HEK293 (cell line): ENCODE results near the gene SMPD4.
"Not testable (repeated sequence)": the region's sequence is repeated elsewhere in the genome, so short reads cannot be mapped to it uniquely, and the experiment has no call there.

Experiments used
- CTCF ChIA-PET: fragments of 350-600 bp; formaldehyde crosslinking; extraction: SDS; loops from one replicate; lab custom pipeline; 2021; ENCODE audit warnings: antibody characterized with exemption; lab: Yijun Ruan, JAX
- POLR2A ChIA-PET: fragments of 300-600 bp; formaldehyde crosslinking; extraction: SDS; loops from one replicate; lab custom pipeline; 2020; ENCODE audit warnings: antibody characterized with exemption, inconsistent platforms; lab: Yijun Ruan, JAX
- H3K27ac ChIP-seq: fragments of 200-500 bp; sonication (Bioruptor generic); 2 replicates; pipeline ENCODE4 v1.5.1; 2014; ENCODE audit warnings: low read depth, low read length, control low read depth, inconsistent platforms; ENCODE audit errors: extremely low read depth
- H3K36me3 ChIP-seq, 2 experiments: fragments of 200-500 bp in 1 of 2; sonication (Bioruptor generic) in 1 of 2; 1 replicate in 1 of 2; 2 replicates in 1 of 2; pipeline ENCODE4 v1.5.1; 2014 to 2017; ENCODE audit warnings: inconsistent platforms in 2 of 2, low read length in 2 of 2; ENCODE audit not compliant: control insufficient read depth in 2 of 2, insufficient read depth in 1 of 2
- H3K4me1 ChIP-seq: fragments of 200-500 bp; sonication (Bioruptor generic); 2 replicates; pipeline ENCODE4 v1.5.1; 2014; ENCODE audit warnings: mild to moderate bottlenecking, low read length, inconsistent platforms; ENCODE audit not compliant: control insufficient read depth, insufficient read depth
- H3K4me3 ChIP-seq: 2 replicates; pipeline ENCODE4 v1.5.1; 2011; ENCODE audit warnings: low read depth, mild to moderate bottlenecking, control low read depth, low read length, moderate library complexity
- H3K9me3 ChIP-seq: fragments of 200-500 bp; sonication (Bioruptor generic); 2 replicates; pipeline ENCODE4 v1.5.1; 2014; ENCODE audit warnings: low read depth, low read length, inconsistent platforms; ENCODE audit not compliant: control insufficient read depth, insufficient read depth
- GLIS2 ChIP-seq: fragments of 450-650 bp; formaldehyde crosslinking; IDR thresholded peaks from 2 replicates; pipeline ENCODE4 v1.5.1; 2016; ENCODE audit warnings: missing biosample characterization, missing genetic modification characterization
- PRDM1 ChIP-seq: fragments of 450-650 bp; formaldehyde crosslinking; IDR thresholded peaks from 2 replicates; pipeline ENCODE4; 2016; ENCODE audit warnings: missing biosample characterization, missing genetic modification characterization
- SETDB1 ChIP-seq: IDR thresholded peaks from one replicate; pipeline ENCODE4 v1.6.1; 2017; ENCODE audit warnings: mild to moderate bottlenecking, low read length, moderate library complexity, mixed read lengths; ENCODE audit not compliant: insufficient read length
- ZBTB1 ChIP-seq: fragments of 450-650 bp; formaldehyde crosslinking; IDR thresholded peaks from 2 replicates; pipeline ENCODE4 v1.5.1; 2016; ENCODE audit warnings: missing biosample characterization, missing genetic modification characterization
- ZNF121 ChIP-seq: fragments of 450-650 bp; formaldehyde crosslinking; IDR thresholded peaks from 2 replicates; pipeline ENCODE4 v1.5.1; 2016; ENCODE audit warnings: missing biosample characterization, missing genetic modification characterization
- ZNF146 ChIP-seq: fragments of 450-650 bp; formaldehyde crosslinking; IDR thresholded peaks from 2 replicates; pipeline ENCODE4 v1.5.1; 2016; ENCODE audit warnings: missing biosample characterization, missing genetic modification characterization
- ZNF18 ChIP-seq: fragments of 450-650 bp; formaldehyde crosslinking; IDR thresholded peaks from 2 replicates; pipeline ENCODE4 v1.5.1; 2016; ENCODE audit warnings: missing biosample characterization, missing genetic modification characterization
- ZNF202 ChIP-seq: fragments of 450-650 bp; formaldehyde crosslinking; IDR thresholded peaks from 2 replicates; pipeline ENCODE4 v1.5.1; 2016; ENCODE audit warnings: missing biosample characterization, missing genetic modification characterization, borderline replicate concordance

SMPD4 gene

GRCh38 chr2:130180404-130181324, 738 bp downstream of the SMPD4 start:
- peak overlapping the region; percentile 93 for H3K4me3 ChIP-seq
- not testable (repeated sequence) for H3K4me1 ChIP-seq, H3K9me3 ChIP-seq
- H3K27ac ChIP-seq = peak overlapping the region; percentile 79
- ChIA-PET POLR2A (interaction anchor here (0.7 to 1.4 kb wide), 4 partner anchors 75 to 161 kb away, joined by 3 to 9 read pairs (median 8); partner anchors contain the start of gene IMP4), CTCF (interaction anchor here (0.6 to 5.4 kb wide), 4 partner anchors 9 to 192 kb away, joined by 4 to 41 read pairs (median 4); no protein-coding TSS in a partner anchor)
- peaks cover 6 to 47% of the 10 kb centered on the region in 2 experiments; a peak in 2 of 3 replicates for H3K36me3 ChIP-seq

- peaks cover 19 to 84% of the 10 kb centered on the region in 2 experiments; a peak in 2 of 3 replicates for H3K36me3 ChIP-seq
- H3K9me3 ChIP-seq, POLR2A ChIA-PET, H3K4me3 ChIP-seq, CTCF ChIA-PET, H3K27ac ChIP-seq, H3K4me1 ChIP-seq: not testable (repeated sequence)
These were observed 6.5 kb downstream of the SMPD4 start for GRCh38 chr2:130174866-130175265.

GRCh38 chr2:130169896-130170295, 11.5 kb downstream of the SMPD4 start:
- H3K27ac ChIP-seq = no peak overlapping the region
- ChIA-PET CTCF (no interaction called here), POLR2A (interaction anchor here (1.5 kb wide), 1 partner anchor 10 kb away, joined by 4 read pairs; no protein-coding TSS in a partner anchor)
- no peak for TF ChIP-seq ZNF18 (tag by site-specific recombination)
- TF ChIP-seq GLIS2 = no peak
- H3K9me3 ChIP-seq = no peaks in the 10 kb centered on the region
- H3K4me1 ChIP-seq = no peaks in the 10 kb centered on the region
- no peak overlapping the region for H3K4me3 ChIP-seq
- peaks cover 39 to 94% of the 10 kb centered on the region in 2 experiments; a peak in 2 of 3 replicates for H3K36me3 ChIP-seq

- H3K27ac ChIP-seq, H3K4me1 ChIP-seq, H3K9me3 ChIP-seq, POLR2A ChIA-PET, H3K4me3 ChIP-seq, CTCF ChIA-PET: not testable (repeated sequence)
- peaks cover 40 to 94% of the 10 kb centered on the region in 2 experiments; a peak in 2 of 3 replicates for H3K36me3 ChIP-seq
These were observed 12.2 kb downstream of the SMPD4 start for GRCh38 chr2:130169163-130169562.

GRCh38 chr2:130166611-130167010, 14.8 kb downstream of the SMPD4 start:
- CTCF ChIA-PET, POLR2A ChIA-PET, H3K9me3 ChIP-seq, H3K4me1 ChIP-seq, H3K27ac ChIP-seq, H3K4me3 ChIP-seq: not testable (repeated sequence)
- peaks cover 42 to 92% of the 10 kb centered on the region in 2 experiments; a peak in 2 of 3 replicates for H3K36me3 ChIP-seq

- H3K36me3 ChIP-seq = peaks cover 35 to 88% of the 10 kb centered on the region in 2 experiments; a peak in 2 of 3 replicates
- TF ChIP-seq ZNF146 (tag by site-specific recombination) (peak; percentile 51; the same call in 1 of the 2 replicates), PRDM1 (tag by site-specific recombination) (no peak), ZBTB1 (tag by site-specific recombination) (no peak), SETDB1 (no peak), ZNF202 (tag by site-specific recombination) (no peak), ZNF121 (tag by site-specific recombination) (0 out of 2 replicates have a peak, but pooled peaks have one; percentile 13)
- H3K4me3 ChIP-seq = no peak overlapping the region
- H3K9me3 ChIP-seq = no peaks in the 10 kb centered on the region
- ChIA-PET CTCF (no interaction called here), POLR2A (interaction anchor here (0.7 kb wide), 1 partner anchor 1929 kb away, joined by 3 read pairs; no protein-coding TSS in a partner anchor)
- no peak overlapping the region for H3K27ac ChIP-seq
- no peaks in the 10 kb centered on the region for H3K4me1 ChIP-seq
These were observed 15.9 kb downstream of the SMPD4 start for GRCh38 chr2:130165293-130166016.
